Renal cortex interstitium (tissue), 3 donors: ENCODE data around the gene P2RY13. TPM values are rescaled to one million over a fixed set of nuclear protein-coding genes. Genes with fewer than 3 reads are reported as not detected.

Experiments used
- polyA plus RNA-seq, 3 donors: library from polyadenylated mRNA; unstranded; fragments of 120-200 nt; gene quantifications; one replicate each; pipeline ENCODE4 v1.2.1, GENCODE V29; 2013; ENCODE audit not compliant: insufficient read length in 3 of 3

P2RY13 gene
- polyA plus RNA-seq, 3 donors: 0.33 to 1.5 (median 1.5) TPM

Other genes starting within 250 kb of the P2RY13 start
- 1 to 10 TPM; 1.8 to 2.6 (median 2.3) TPM for gene MED12L, start 243.9 kb downstream of the P2RY13 start, polyA plus RNA-seq
- under 1 TPM; 0.22 to 0.50 (median 0.36) TPM for gene GPR171, start 126.3 kb downstream of the P2RY13 start, polyA plus RNA-seq
- under 1 TPM; 0.39 to 0.85 (median 0.50) TPM for gene P2RY14, start 51.0 kb downstream of the P2RY13 start, polyA plus RNA-seq
- not detected for gene GPR87, start 12.7 kb downstream of the P2RY13 start, polyA plus RNA-seq
- gene P2RY12, start 55.2 kb upstream of the P2RY13 start, polyA plus RNA-seq: 1 to 10 TPM in 1 of 3 donors, under 1 TPM in 2; 0.56 to 1.1 (median 0.70) TPM
- 1 to 10 TPM; 1.7 to 3.6 (median 2.5) TPM for gene IGSF10, start 131.5 kb upstream of the P2RY13 start, polyA plus RNA-seq